ENCODE measurements around the gene FAM3A.
"Not testable (repeated sequence)": the region's sequence is repeated elsewhere in the genome, so short reads cannot be mapped to it uniquely, and the experiment has no call there.

DNA sequence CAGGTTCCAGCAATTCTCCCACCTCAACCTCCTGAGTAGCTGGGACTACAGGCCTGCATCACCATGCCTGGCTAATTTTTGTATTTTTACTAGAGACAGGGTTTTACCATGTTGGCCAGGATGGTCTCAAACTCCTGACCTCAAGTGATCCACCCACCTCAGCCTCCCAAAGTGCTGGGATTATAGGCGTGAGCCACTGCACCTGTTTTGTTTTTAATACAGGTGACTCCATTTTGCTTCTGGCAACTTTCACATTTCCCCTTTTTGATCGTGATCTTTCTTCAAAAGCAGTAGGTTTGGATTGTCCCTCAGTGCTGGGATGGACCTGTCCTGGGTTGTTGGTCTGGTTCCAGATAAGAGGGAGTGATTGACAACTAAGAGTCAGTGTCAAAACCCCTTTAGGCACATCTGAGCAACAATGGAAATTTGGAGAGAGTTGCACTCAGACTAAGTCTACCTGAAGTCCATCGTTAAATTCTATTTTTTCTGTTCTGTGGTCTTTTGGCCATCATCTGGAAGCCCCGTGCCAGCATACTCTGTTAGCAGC lies 19.4 kb downstream of the FAM3A start:
- TF ChIP-seq POLR2A, CTCF, EP300 (IDR thresholded peaks at IDR 0.05): not testable (repeated sequence)

Data from tibial nerve (tissue), 4 donors.